WTC11 (cell line): Measurements from ENCODE around the gene NRG3. TPM values are rescaled to one million over a fixed set of nuclear protein-coding genes. Genes with fewer than 3 reads are reported as not detected.

Experiments used
- ATAC-seq: fragments of 200-7000 bp; cut with Tn5 transposase; 2 replicates; pipeline ENCODE4 v1.10.0; 2021; ENCODE audit warnings: mild to moderate bottlenecking, moderate library complexity
- CTCF ChIA-PET: fragments of 300-600 bp; sonication (Branson Sonifier 250); formaldehyde crosslinking; loops from one replicate; lab custom pipeline; 2021; ENCODE audit warnings: antibody characterized with exemption; lab: Charles Lee
- POLR2A ChIA-PET: fragments of 350-600 bp; sonication (Branson Sonifier 250); formaldehyde crosslinking; loops from one replicate; lab custom pipeline; 2021; ENCODE audit warnings: antibody characterized with exemption; lab: Charles Lee
- DNase-seq: peaks from one replicate; pipeline ENCODE4 v3.0.0; 2021; ENCODE audit warnings: low spot score
- H3K27ac Mint-ChIP-seq: 2 replicates; pipeline ENCODE4 v1.8.0; 2021; ENCODE audit warnings: mixed read lengths
- H3K27me3 Mint-ChIP-seq: 2 replicates; pipeline ENCODE4 v1.8.0; 2021; ENCODE audit warnings: low read depth, mild to moderate bottlenecking, moderate library complexity, mixed read lengths
- H3K36me3 Mint-ChIP-seq: 2 replicates; pipeline ENCODE4 v1.8.0; 2021; ENCODE audit warnings: mixed read lengths
- H3K4me1 Mint-ChIP-seq: 2 replicates; pipeline ENCODE4 v1.8.0; 2022; ENCODE audit warnings: mixed read lengths
- H3K4me3 Mint-ChIP-seq: 2 replicates; pipeline ENCODE4 v1.8.0; 2021; ENCODE audit warnings: mild to moderate bottlenecking, moderate library complexity, mixed read lengths
- H3K9me3 Mint-ChIP-seq: 2 replicates; pipeline ENCODE4 v1.8.0; 2021; ENCODE audit warnings: mixed read lengths
- AFF4 ChIP-seq: sonication (generic); formaldehyde crosslinking; IDR thresholded peaks from 2 replicates; pipeline ENCODE4 v1.8.1; 2023; ENCODE audit warnings: mild to moderate bottlenecking, missing genetic modification reagents, borderline replicate concordance
- ATF1 ChIP-seq: sonication (generic); formaldehyde crosslinking; IDR thresholded peaks from 2 replicates; pipeline ENCODE4 v1.8.1; 2023; ENCODE audit warnings: mild to moderate bottlenecking, moderate library complexity, missing genetic modification reagents
- ATF6 ChIP-seq: sonication (generic); formaldehyde crosslinking; IDR thresholded peaks from 2 replicates; pipeline ENCODE4 v1.8.1; 2023; ENCODE audit warnings: mild to moderate bottlenecking, missing genetic modification reagents
- CREB1 ChIP-seq: sonication (generic); formaldehyde crosslinking; IDR thresholded peaks from 2 replicates; pipeline ENCODE4 v1.8.0; 2023; ENCODE audit warnings: mild to moderate bottlenecking, missing genetic modification reagents
- CREM ChIP-seq: sonication (generic); formaldehyde crosslinking; IDR thresholded peaks from 2 replicates; pipeline ENCODE4 v1.8.1; 2022; ENCODE audit warnings: mild to moderate bottlenecking, missing genetic modification reagents, moderate library complexity
- E2F1 ChIP-seq: sonication (generic); formaldehyde crosslinking; IDR thresholded peaks from 2 replicates; pipeline ENCODE4 v1.8.0; 2022; ENCODE audit warnings: mild to moderate bottlenecking, missing genetic modification reagents
- E2F5 ChIP-seq: sonication (generic); formaldehyde crosslinking; IDR thresholded peaks from 2 replicates; pipeline ENCODE4 v1.8.1; 2022; ENCODE audit warnings: mild to moderate bottlenecking, moderate library complexity, missing genetic modification reagents
- ELF4 ChIP-seq: sonication (generic); formaldehyde crosslinking; IDR thresholded peaks from 2 replicates; pipeline ENCODE4 v1.8.1; 2022; ENCODE audit warnings: low read depth, mild to moderate bottlenecking, moderate library complexity, missing genetic modification reagents
- FOXK1 ChIP-seq: sonication (generic); formaldehyde crosslinking; IDR thresholded peaks from 2 replicates; pipeline ENCODE4 v1.8.0; 2022; ENCODE audit warnings: mild to moderate bottlenecking, moderate library complexity, missing genetic modification reagents
- FOXP1 ChIP-seq: sonication (generic); formaldehyde crosslinking; IDR thresholded peaks from 2 replicates; pipeline ENCODE4 v1.8.0; 2022; ENCODE audit warnings: missing genetic modification reagents, mild to moderate bottlenecking, moderate library complexity, borderline replicate concordance
- GABPB1 ChIP-seq: sonication (generic); formaldehyde crosslinking; IDR thresholded peaks from 2 replicates; pipeline ENCODE4 v1.8.1; 2023; ENCODE audit warnings: mild to moderate bottlenecking, missing genetic modification reagents
- GRHL2 ChIP-seq: fragments of 250-450 bp; sonication (Bioruptor Pico); IDR thresholded peaks from 2 replicates; pipeline ENCODE4 v1.8.0; 2022; ENCODE audit warnings: mild to moderate bottlenecking, moderate library complexity; ENCODE audit not compliant: insufficient replicate concordance, severe bottlenecking
- JUN ChIP-seq: sonication (generic); formaldehyde crosslinking; IDR thresholded peaks from 2 replicates; pipeline ENCODE4 v1.8.0; 2023; ENCODE audit warnings: mild to moderate bottlenecking, missing genetic modification reagents
- MLX ChIP-seq: sonication (generic); formaldehyde crosslinking; IDR thresholded peaks from 2 replicates; pipeline ENCODE4 v1.8.1; 2023; ENCODE audit warnings: mild to moderate bottlenecking, missing genetic modification reagents, moderate library complexity
- NR2C2 ChIP-seq: sonication (generic); formaldehyde crosslinking; IDR thresholded peaks from 2 replicates; pipeline ENCODE4 v1.8.0; 2022; ENCODE audit warnings: mild to moderate bottlenecking, missing genetic modification reagents
- OVOL2 ChIP-seq: fragments of 250-450 bp; sonication (Bioruptor Pico); IDR thresholded peaks from 2 replicates; pipeline ENCODE4 v1.9.0; 2021; ENCODE audit warnings: mild to moderate bottlenecking, borderline replicate concordance
- SP1 ChIP-seq: sonication (generic); formaldehyde crosslinking; conservative IDR thresholded peaks from 2 replicates; pipeline ENCODE4 v1.8.1; 2022; ENCODE audit warnings: missing genetic modification reagents
- TEAD4 ChIP-seq: sonication (generic); formaldehyde crosslinking; IDR thresholded peaks from 2 replicates; pipeline ENCODE4 v1.8.0; 2022; ENCODE audit warnings: mild to moderate bottlenecking, missing genetic modification reagents
- TP53 ChIP-seq: sonication (generic); formaldehyde crosslinking; IDR thresholded peaks from 2 replicates; pipeline ENCODE4 v1.8.1; 2023; ENCODE audit warnings: mild to moderate bottlenecking, missing genetic modification reagents
- ZNF138 ChIP-seq: sonication (generic); formaldehyde crosslinking; conservative IDR thresholded peaks from 2 replicates; pipeline ENCODE4 v1.8.1; 2022; ENCODE audit warnings: mild to moderate bottlenecking, moderate library complexity, missing genetic modification reagents
- ZNF396 ChIP-seq: fragments of 250-450 bp; sonication (Bioruptor Pico); IDR thresholded peaks from 2 replicates; pipeline ENCODE4 v1.8.0; 2021; ENCODE audit warnings: mild to moderate bottlenecking, moderate library complexity, borderline replicate concordance
- ZNF512 ChIP-seq: sonication (generic); formaldehyde crosslinking; IDR thresholded peaks from 2 replicates; pipeline ENCODE4 v1.8.1; 2022; ENCODE audit warnings: missing genetic modification reagents, borderline replicate concordance
- total RNA-seq: library from RNA; stranded (reverse); gene quantifications from 3 replicates; pipeline ENCODE4 v1.2.3, GENCODE V29; 2021
- TF ChIP-seq, protein P1 (sequence below): sonication (generic); formaldehyde crosslinking; IDR thresholded peaks from 2 replicates; pipeline ENCODE4 v1.8.1; 2023; ENCODE audit warnings: mild to moderate bottlenecking, missing genetic modification reagents
- TF ChIP-seq, protein P2 (sequence below): sonication (generic); formaldehyde crosslinking; IDR thresholded peaks from 2 replicates; pipeline ENCODE4 v1.8.1; 2022; ENCODE audit warnings: low read depth, mild to moderate bottlenecking, moderate library complexity, missing genetic modification reagents, borderline replicate concordance

Gene NRG3
- total RNA-seq, 1 experiment from 2014 or later = 7.0 TPM

DNA sequence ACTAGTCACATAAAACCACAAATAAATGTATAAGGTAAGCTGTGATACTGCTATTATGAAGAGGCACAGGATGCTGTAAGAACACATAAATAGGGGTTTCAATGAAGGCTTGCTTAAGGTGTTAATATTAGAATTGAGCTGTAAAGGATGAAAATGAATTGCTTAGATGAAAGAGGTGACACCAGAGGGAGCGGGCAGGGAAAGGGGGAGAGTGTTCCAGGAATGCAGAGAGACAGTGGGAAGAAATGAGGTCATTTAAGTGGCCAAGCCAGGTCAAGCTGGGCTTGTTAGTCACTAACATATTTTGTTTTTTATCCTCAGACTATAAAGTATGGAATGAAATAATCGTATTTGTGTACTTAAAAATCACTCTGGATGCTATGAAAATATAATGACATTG lies 193.5 kb downstream of the NRG3 start:
- H3K4me3 Mint-ChIP-seq = no peak overlapping the region
- ATAC-seq (peak; percentile 36; the same call in 1 of the 2 replicates), DNase-seq (no peak)
- H3K4me1 Mint-ChIP-seq = peaks cover 30% of the 10 kb centered on the region
- H3K27me3 Mint-ChIP-seq = no peaks in the 10 kb centered on the region
- H3K27ac Mint-ChIP-seq = no peak overlapping the region
- no peaks in the 10 kb centered on the region for H3K9me3 Mint-ChIP-seq
- CTCF ChIA-PET = interaction anchor here (1.3 kb wide), 1 partner anchor 16 kb away, joined by 3 read pairs; no protein-coding TSS in a partner anchor
- POLR2A ChIA-PET = no interaction called here
- TF ChIP-seq ATF1 (no peak), TP53 (CRISPR knock-in tag) (no peak), ELF4 (CRISPR knock-in tag) (no peak), CREM (CRISPR knock-in tag) (no peak), AFF4 (no peak)
- TF ChIP-seq, protein P1, sequence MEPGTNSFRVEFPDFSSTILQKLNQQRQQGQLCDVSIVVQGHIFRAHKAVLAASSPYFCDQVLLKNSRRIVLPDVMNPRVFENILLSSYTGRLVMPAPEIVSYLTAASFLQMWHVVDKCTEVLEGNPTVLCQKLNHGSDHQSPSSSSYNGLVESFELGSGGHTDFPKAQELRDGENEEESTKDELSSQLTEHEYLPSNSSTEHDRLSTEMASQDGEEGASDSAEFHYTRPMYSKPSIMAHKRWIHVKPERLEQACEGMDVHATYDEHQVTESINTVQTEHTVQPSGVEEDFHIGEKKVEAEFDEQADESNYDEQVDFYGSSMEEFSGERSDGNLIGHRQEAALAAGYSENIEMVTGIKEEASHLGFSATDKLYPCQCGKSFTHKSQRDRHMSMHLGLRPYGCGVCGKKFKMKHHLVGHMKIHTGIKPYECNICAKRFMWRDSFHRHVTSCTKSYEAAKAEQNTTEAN (CRISPR knock-in tag) = no peak
- H3K36me3 Mint-ChIP-seq = no peaks in the 10 kb centered on the region

- no peaks in the 10 kb centered on the region for H3K27me3 Mint-ChIP-seq
- TF ChIP-seq JUN (no peak), CREB1 (CRISPR knock-in tag) (no peak), GRHL2 (no peak), NR2C2 (CRISPR knock-in tag) (no peak), FOXP1 (CRISPR knock-in tag) (no peak), ZNF396 (no peak), TEAD4 (no peak), OVOL2 (CRISPR knock-in tag) (no peak), ZNF138 (CRISPR knock-in tag) (no peak), MLX (CRISPR knock-in tag) (no peak), E2F5 (CRISPR knock-in tag) (no peak), ELF4 (CRISPR knock-in tag) (no peak), ATF6 (CRISPR knock-in tag) (no peak), SP1 (no peak), FOXK1 (CRISPR knock-in tag) (no peak), ZNF512 (CRISPR knock-in tag) (no peak), GABPB1 (CRISPR knock-in tag) (no peak), E2F1 (CRISPR knock-in tag) (no peak)
- TF ChIP-seq, protein P2, sequence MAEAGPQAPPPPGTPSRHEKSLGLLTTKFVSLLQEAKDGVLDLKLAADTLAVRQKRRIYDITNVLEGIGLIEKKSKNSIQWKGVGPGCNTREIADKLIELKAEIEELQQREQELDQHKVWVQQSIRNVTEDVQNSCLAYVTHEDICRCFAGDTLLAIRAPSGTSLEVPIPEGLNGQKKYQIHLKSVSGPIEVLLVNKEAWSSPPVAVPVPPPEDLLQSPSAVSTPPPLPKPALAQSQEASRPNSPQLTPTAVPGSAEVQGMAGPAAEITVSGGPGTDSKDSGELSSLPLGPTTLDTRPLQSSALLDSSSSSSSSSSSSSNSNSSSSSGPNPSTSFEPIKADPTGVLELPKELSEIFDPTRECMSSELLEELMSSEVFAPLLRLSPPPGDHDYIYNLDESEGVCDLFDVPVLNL (CRISPR knock-in tag) = no peak
- DNase-seq = no peak
- H3K27ac Mint-ChIP-seq = no peak overlapping the region
- H3K4me3 Mint-ChIP-seq = no peak overlapping the region
- ChIA-PET POLR2A (no interaction called here), CTCF (no interaction called here)
- H3K4me1 Mint-ChIP-seq = peaks cover 30% of the 10 kb centered on the region
- ATAC-seq = no peak
- no peaks in the 10 kb centered on the region for H3K9me3 Mint-ChIP-seq
- H3K36me3 Mint-ChIP-seq = no peaks in the 10 kb centered on the region
These were observed 196.2 kb downstream of the NRG3 start for GRCh38 chr10:82071231-82071630.
